ENCODE data around the gene ACTA2.

- TF ChIP-seq CTCF (IDR thresholded peaks at IDR 0.05) = no peak
- TF ChIP-seq ZFX (IDR thresholded peaks at IDR 0.05; ENCODE audit: borderline replicate concordance) = no peak
These were observed 28.9 kb upstream of the ACTA2 start for GRCh38 chr10:88981435-88981834.
